Choroid plexus epithelial cell (primary cell): ENCODE measurements around the gene CNOT3.
A peak's percentile ranks its signal among the peaks of the same experiment; 100 is the strongest.

Source experiments
- DNase-seq: peaks from one replicate; pipeline ENCODE4 v3.0.0-alpha.2; 2010; ENCODE audit warnings: low read depth
- H3K4me3 ChIP-seq: 2 replicates; pipeline ENCODE4 v1.5.1; 2011; ENCODE audit warnings: low read depth, mild to moderate bottlenecking, control low read depth, low read length, moderate library complexity
- TF ChIP-seq, protein P1 (sequence below): conservative IDR thresholded peaks from 2 replicates; pipeline ENCODE4 v1.5.1; 2011; ENCODE audit warnings: low read depth, mild to moderate bottlenecking, control low read depth, inconsistent platforms, low read length, moderate library complexity

The CNOT3 gene

GRCh38 chr19:54133312-54133956 lies 4.1 kb upstream of the CNOT3 start:
- TF ChIP-seq, protein P1, sequence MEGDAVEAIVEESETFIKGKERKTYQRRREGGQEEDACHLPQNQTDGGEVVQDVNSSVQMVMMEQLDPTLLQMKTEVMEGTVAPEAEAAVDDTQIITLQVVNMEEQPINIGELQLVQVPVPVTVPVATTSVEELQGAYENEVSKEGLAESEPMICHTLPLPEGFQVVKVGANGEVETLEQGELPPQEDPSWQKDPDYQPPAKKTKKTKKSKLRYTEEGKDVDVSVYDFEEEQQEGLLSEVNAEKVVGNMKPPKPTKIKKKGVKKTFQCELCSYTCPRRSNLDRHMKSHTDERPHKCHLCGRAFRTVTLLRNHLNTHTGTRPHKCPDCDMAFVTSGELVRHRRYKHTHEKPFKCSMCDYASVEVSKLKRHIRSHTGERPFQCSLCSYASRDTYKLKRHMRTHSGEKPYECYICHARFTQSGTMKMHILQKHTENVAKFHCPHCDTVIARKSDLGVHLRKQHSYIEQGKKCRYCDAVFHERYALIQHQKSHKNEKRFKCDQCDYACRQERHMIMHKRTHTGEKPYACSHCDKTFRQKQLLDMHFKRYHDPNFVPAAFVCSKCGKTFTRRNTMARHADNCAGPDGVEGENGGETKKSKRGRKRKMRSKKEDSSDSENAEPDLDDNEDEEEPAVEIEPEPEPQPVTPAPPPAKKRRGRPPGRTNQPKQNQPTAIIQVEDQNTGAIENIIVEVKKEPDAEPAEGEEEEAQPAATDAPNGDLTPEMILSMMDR = no peak
- H3K4me3 ChIP-seq = no peak overlapping the region
- DNase-seq = no peak

GRCh38 chr19:54133957-54134590 lies 3.5 kb upstream of the CNOT3 start:
- TF ChIP-seq, protein P1 = no peak
- DNase-seq = no peak
- H3K4me3 ChIP-seq = no peak overlapping the region

GRCh38 chr19:54136086-54136863 lies 1.3 kb upstream of the CNOT3 start:
- no peak for DNase-seq
- peak overlapping the region; percentile 66 for H3K4me3 ChIP-seq
- TF ChIP-seq, protein P1 = no peak

DNA sequence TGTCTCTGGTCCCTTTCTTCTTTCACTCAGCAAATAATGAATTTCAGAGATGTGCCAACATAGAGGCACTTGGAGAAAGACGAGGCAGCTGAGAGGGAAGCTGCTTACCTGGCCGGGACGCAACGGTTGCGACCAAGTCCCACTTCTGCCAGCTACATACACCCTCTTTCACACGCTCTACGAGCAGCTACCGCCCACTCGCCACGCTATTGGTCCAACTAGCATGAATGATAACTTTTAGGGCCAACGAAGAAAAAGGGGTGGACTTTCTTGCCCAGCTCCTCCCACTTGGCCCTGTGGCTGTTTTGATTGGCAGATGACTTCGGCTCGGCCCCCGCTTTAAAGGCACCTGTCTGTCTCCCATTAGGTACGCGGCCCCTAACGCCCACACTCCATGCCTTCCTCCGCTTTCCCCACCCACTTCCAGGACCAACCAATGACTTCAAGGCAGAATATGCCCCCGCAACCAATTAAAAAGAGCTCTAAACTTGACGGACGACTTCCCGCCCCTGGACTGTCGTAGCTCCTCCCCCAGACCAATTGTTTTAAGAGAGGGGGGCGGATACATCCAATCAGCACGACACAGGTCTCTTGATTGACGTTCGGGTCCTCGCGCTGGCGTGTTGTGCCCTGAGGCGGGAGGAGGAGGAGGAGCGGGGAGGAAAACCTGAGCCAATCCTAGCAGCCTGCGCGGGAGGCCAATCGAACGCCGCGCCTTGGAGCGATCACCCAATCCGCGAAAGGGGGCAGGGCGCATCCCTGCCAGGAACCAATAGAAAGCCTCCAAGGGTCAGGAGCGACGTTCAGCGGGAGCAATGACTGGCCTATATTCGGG lies 481 bp upstream of the CNOT3 start:
- TF ChIP-seq, protein P1 = no peak
- H3K4me3 ChIP-seq = peak overlapping the region; percentile 86
- DNase-seq = peak; percentile 100

- DNase-seq = no peak
- H3K4me3 ChIP-seq = peak overlapping the region; percentile 86
- TF ChIP-seq, protein P1 = no peak
These were observed 1.1 kb downstream of the CNOT3 start for GRCh38 chr19:54138489-54139256.

GRCh38 chr19:54141356-54141755 lies 3.8 kb downstream of the CNOT3 start:
- H3K4me3 ChIP-seq = no peak overlapping the region
- no peak for DNase-seq
- TF ChIP-seq, protein P1 = no peak
